ENCODE measurements around the gene GNG10. TPM values are rescaled to one million over a fixed set of nuclear protein-coding genes. Genes with fewer than 3 reads are reported as not detected.
"Not testable (repeated sequence)": the region's sequence is repeated elsewhere in the genome, so short reads cannot be mapped to it uniquely, and the experiment has no call there.

Gene GNG10
- total RNA-seq, 2 experiments from 2014 or later = 8.3 to 10.4 TPM

DNA sequence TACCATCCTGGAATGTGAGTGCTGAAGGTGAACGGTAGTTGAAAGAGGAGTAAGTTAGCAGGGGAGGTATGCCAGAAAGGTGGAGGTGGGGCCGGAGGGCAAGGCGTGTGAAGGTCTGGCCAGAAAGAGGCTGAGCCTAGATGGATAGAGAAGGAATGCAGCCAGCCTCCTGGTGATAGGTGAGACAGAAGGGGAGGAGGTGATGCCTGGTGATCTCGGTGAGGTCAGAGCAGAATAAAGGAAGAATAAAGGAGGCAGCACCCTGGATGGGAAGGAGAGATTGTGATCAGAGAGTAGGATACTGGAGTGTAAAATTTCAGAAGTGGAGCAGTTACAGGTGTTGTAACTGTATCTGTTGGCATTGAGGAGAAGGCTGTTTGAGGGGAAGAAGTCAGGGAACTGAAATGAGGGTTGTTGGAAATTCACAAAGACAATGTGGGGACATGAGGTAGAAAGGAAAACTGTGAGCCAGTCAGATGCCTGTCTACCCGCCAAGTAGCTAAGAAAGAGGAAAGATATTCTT is 2.0 kb downstream of the GNG10 start:
- no peak for DNase-seq (ENCODE audit: low spot score)
- no peaks in the 10 kb centered on the region for H3K36me3 ChIP-seq (ENCODE audit: insufficient read depth, low read length)
- no peak overlapping the region for H2AFZ ChIP-seq (ENCODE audit: low read length)
- H3K79me2 ChIP-seq (ENCODE audit: insufficient read depth, low read depth, low read length) = no peaks in the 10 kb centered on the region
- no peak overlapping the region for H3K27ac ChIP-seq (ENCODE audit: low read depth, low read length, poor library complexity, severe bottlenecking)
- no peaks in the 10 kb centered on the region for H4K20me1 ChIP-seq (ENCODE audit: insufficient read depth, low read length)
- no peak overlapping the region for H3K4me3 ChIP-seq (ENCODE audit: low read depth, low read length, poor library complexity, severe bottlenecking)
- ChIA-PET CTCF (ENCODE audit: unreplicated experiment) (no interaction called here), POLR2A (interaction anchor here (0.6 to 0.7 kb wide), 2 partner anchors 12 to 810 kb away, joined by 3 to 6 read pairs; no protein-coding TSS in a partner anchor)
- H3K9me3 ChIP-seq (ENCODE audit: low read length) = no peaks in the 10 kb centered on the region
- no TSS peak for BruUV-seq (replicated peaks)
- H3K9me2 ChIP-seq (ENCODE audit: insufficient read depth, low read length) = no peaks in the 10 kb centered on the region
- intact Hi-C loops (cut with micrococcal nuclease; ENCODE audit: unreplicated experiment) = no loop called here
- H3K4me1 ChIP-seq (ENCODE audit: insufficient read depth, low read length, poor library complexity, severe bottlenecking) = peaks cover 20% of the 10 kb centered on the region
- peak overlapping the region; percentile 98 for H3K4me2 ChIP-seq (ENCODE audit: low read length)
- TF ChIP-seq, protein P1, sequence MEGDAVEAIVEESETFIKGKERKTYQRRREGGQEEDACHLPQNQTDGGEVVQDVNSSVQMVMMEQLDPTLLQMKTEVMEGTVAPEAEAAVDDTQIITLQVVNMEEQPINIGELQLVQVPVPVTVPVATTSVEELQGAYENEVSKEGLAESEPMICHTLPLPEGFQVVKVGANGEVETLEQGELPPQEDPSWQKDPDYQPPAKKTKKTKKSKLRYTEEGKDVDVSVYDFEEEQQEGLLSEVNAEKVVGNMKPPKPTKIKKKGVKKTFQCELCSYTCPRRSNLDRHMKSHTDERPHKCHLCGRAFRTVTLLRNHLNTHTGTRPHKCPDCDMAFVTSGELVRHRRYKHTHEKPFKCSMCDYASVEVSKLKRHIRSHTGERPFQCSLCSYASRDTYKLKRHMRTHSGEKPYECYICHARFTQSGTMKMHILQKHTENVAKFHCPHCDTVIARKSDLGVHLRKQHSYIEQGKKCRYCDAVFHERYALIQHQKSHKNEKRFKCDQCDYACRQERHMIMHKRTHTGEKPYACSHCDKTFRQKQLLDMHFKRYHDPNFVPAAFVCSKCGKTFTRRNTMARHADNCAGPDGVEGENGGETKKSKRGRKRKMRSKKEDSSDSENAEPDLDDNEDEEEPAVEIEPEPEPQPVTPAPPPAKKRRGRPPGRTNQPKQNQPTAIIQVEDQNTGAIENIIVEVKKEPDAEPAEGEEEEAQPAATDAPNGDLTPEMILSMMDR (conservative IDR thresholded peaks at IDR 0.05; ENCODE audit: low read length) = no peak
- no peak for TF ChIP-seq EZH2phosphoT487 (IDR thresholded peaks at IDR 0.05; ENCODE audit: borderline replicate concordance, low read depth, low read length)

DNA sequence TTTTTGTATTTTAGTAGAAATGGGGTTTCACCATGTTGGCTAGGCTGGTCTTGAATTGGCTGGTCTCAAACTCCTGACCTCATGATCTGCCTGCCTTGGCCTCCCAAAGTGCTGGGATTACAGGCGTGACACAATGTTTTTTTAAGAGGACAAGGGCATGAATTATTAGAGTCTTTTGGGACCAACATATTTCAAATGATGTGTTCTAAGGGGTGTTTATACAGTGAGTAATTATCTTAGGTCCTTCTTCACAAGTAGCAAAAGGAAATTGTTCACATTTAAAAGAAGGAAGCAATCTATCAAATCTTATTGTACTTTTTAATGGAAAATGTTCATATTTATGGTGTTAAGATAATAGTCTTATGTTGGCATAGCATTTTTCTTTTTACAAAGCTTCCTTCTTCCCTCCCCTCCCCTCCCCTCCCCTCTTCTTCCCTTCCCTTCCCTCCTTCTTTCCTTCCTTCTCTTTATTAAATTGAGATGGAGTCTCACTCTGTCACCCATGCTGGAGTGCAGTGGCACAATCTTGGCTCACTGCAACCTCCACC is 6.7 kb downstream of the GNG10 start:
- no peak overlapping the region for H2AFZ ChIP-seq (ENCODE audit: low read length)
- H3K4me1 ChIP-seq (ENCODE audit: insufficient read depth, low read length, poor library complexity, severe bottlenecking) = peaks cover 3% of the 10 kb centered on the region
- no peak overlapping the region for H3K4me3 ChIP-seq (ENCODE audit: low read depth, low read length, poor library complexity, severe bottlenecking)
- POLR2A ChIA-PET = interaction anchor here (0.5 kb wide), 1 partner anchor 38 kb away, joined by 4 read pairs; no protein-coding TSS in a partner anchor
- no peaks in the 10 kb centered on the region for H3K9me3 ChIP-seq (ENCODE audit: low read length)
- no peak overlapping the region for H3K4me2 ChIP-seq (ENCODE audit: low read length)
- TF ChIP-seq, protein P1 (conservative IDR thresholded peaks at IDR 0.05; ENCODE audit: low read length) = no peak
- no peaks in the 10 kb centered on the region for H3K36me3 ChIP-seq (ENCODE audit: insufficient read depth, low read length)
- no peak for DNase-seq (ENCODE audit: low spot score)
- CTCF ChIA-PET (ENCODE audit: unreplicated experiment) = no interaction called here
- H3K9me2 ChIP-seq (ENCODE audit: insufficient read depth, low read length) = no peaks in the 10 kb centered on the region
- no peaks in the 10 kb centered on the region for H3K79me2 ChIP-seq (ENCODE audit: insufficient read depth, low read depth, low read length)
- BruUV-seq (replicated peaks) = no TSS peak
- H3K27ac ChIP-seq (ENCODE audit: low read depth, low read length, poor library complexity, severe bottlenecking) = no peak overlapping the region
- intact Hi-C loops (cut with micrococcal nuclease; ENCODE audit: unreplicated experiment) = no loop called here
- no peaks in the 10 kb centered on the region for H4K20me1 ChIP-seq (ENCODE audit: insufficient read depth, low read length)

DNA sequence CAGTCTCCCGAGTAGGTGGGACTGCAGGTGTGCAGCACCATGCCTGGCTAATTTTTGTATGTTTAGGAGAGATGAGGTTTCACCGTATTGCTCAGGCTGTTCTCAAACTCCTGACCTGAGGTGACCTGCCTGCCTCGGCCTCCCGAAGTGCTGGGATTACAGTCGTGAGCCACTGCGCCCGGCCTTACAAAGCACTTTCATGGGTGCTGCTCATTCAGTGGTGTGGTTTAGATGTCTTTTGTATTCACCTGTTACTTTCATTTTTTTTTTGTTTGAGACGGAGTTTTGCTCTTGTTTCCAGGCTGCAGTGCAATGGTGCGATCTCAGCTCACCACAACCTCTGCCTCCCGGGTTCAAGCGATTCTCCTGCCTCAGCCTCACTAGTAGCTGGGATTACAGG is 7.2 kb downstream of the GNG10 start:
- H3K9me2 ChIP-seq (ENCODE audit: insufficient read depth, low read length); intact Hi-C loops (cut with micrococcal nuclease; ENCODE audit: unreplicated experiment); POLR2A ChIA-PET; H3K27ac ChIP-seq (ENCODE audit: low read depth, low read length, poor library complexity, severe bottlenecking); H2AFZ ChIP-seq (ENCODE audit: low read length); H3K36me3 ChIP-seq (ENCODE audit: insufficient read depth, low read length); H3K79me2 ChIP-seq (ENCODE audit: insufficient read depth, low read depth, low read length); DNase-seq (ENCODE audit: low spot score); H3K9me3 ChIP-seq (ENCODE audit: low read length); CTCF ChIA-PET (ENCODE audit: unreplicated experiment); BruUV-seq (replicated peaks); H4K20me1 ChIP-seq (ENCODE audit: insufficient read depth, low read length); H3K4me2 ChIP-seq (ENCODE audit: low read length); H3K4me1 ChIP-seq (ENCODE audit: insufficient read depth, low read length, poor library complexity, severe bottlenecking); H3K4me3 ChIP-seq (ENCODE audit: low read depth, low read length, poor library complexity, severe bottlenecking): not testable (repeated sequence)
